LNCAP (cell line): ENCODE measurements around the gene PTPRN2.

Source experiments
- TF ChIP-seq, protein P1 (sequence below): fragments of 450-650 bp; IDR thresholded peaks from 2 replicates; pipeline ENCODE4 v1.5.1; 2017; ENCODE audit warnings: mild to moderate bottlenecking

The PTPRN2 gene

DNA sequence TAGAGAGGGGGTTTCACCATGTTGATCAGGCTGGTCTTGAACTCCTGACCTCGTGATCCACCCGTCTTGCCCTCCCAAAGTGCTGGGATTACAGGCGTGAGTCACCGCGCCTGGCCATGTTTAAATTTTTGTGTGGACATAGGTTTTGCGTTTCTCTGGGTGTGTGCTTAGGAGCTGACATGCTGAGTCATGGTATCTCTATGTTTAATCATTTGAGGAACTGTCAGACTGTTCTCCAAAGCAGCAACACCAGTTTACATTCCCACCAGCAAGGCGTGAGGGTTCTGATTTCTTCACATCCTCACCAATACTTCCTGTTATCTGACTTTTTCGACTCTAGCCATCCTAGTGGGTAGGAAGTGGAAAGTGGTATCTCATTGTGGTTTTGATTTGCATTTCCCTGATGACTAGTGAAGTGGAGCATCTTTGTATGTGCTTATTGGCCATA is 1097.1 kb downstream of the PTPRN2 start:
- TF ChIP-seq, protein P1, sequence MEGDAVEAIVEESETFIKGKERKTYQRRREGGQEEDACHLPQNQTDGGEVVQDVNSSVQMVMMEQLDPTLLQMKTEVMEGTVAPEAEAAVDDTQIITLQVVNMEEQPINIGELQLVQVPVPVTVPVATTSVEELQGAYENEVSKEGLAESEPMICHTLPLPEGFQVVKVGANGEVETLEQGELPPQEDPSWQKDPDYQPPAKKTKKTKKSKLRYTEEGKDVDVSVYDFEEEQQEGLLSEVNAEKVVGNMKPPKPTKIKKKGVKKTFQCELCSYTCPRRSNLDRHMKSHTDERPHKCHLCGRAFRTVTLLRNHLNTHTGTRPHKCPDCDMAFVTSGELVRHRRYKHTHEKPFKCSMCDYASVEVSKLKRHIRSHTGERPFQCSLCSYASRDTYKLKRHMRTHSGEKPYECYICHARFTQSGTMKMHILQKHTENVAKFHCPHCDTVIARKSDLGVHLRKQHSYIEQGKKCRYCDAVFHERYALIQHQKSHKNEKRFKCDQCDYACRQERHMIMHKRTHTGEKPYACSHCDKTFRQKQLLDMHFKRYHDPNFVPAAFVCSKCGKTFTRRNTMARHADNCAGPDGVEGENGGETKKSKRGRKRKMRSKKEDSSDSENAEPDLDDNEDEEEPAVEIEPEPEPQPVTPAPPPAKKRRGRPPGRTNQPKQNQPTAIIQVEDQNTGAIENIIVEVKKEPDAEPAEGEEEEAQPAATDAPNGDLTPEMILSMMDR, result no peak
